Gastroesophageal sphincter (tissue), 3 donors: Measurements from ENCODE around the gene ENDOD1.

Experiments
- CTCF ChIP-seq, 4 experiments: fragments of 200-600 bp in 2 of 4; fragments of 450-650 bp in 2 of 4; sonication (generic) in 1 of 4; IDR thresholded peaks; one replicate each; pipeline ENCODE4 v1.5.1; 2017 to 2019; ENCODE audit warnings: antibody characterized with exemption in 4 of 4, mild to moderate bottlenecking in 2 of 4, moderate library complexity in 2 of 4
- POLR2A ChIP-seq, 2 donors: fragments of 450-650 bp; IDR thresholded peaks; one replicate each; pipeline ENCODE4 v1.6.1; 2017; ENCODE audit warnings: antibody characterized with exemption in 2 of 2, mild to moderate bottlenecking in 2 of 2, moderate library complexity in 1 of 2
- POLR2AphosphoS5 ChIP-seq: sonication (generic); formaldehyde crosslinking; IDR thresholded peaks from one replicate; pipeline ENCODE4 v1.6.1; 2017; ENCODE audit warnings: antibody characterized with exemption

- TF ChIP-seq CTCF (IDR thresholded peaks at IDR 0.05) (no peak), POLR2AphosphoS5 (no peak), POLR2A (IDR thresholded peaks at IDR 0.05) (no peak)
These were observed 2.6 kb upstream of the ENDOD1 start for GRCh38 chr11:95086836-95087570.
